PC-9 (cell line): ENCODE data around the gene EYA2.

ENCODE experiments used
- EZH2 ChIP-seq: fragments of 200-600 bp; sonication (generic); IDR thresholded peaks from 2 replicates; pipeline ENCODE4 v1.8.0; 2017; ENCODE audit warnings: antibody characterized with exemption, low read depth
- TF ChIP-seq, protein P1 (sequence below): fragments of 200-600 bp; sonication (generic); conservative IDR thresholded peaks from 2 replicates; pipeline ENCODE4 v1.6.1; 2017; ENCODE audit warnings: mixed run types, antibody characterized with exemption, mild to moderate bottlenecking, moderate library complexity

DNA sequence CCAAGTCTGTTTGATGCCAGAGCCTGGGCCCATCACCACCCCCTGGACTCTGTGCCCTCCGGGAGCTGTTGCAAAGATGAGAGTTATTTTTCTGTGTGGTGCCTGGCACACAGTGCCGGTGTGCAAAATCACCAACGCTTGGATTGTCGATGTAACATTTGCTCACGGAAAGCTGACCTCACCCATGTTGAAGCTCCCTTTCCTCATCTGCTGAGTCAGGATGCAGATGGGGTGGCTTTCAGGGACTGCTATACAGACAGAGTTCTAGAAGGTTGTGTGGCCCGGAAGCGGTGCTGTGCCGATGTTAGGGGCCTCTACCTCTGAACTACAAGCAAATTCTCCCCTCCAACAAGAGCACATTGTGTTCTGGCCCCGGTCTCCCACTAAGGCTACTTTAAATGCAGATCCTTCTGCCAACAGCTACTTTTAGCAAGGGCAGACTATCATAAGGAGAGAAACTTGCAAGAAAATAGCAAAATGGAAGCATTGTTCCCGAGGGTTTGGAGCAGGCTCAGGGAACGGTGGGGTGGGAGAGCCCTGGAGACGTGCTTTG lies 34.0 kb downstream of the EYA2 start:
- TF ChIP-seq, protein P1, sequence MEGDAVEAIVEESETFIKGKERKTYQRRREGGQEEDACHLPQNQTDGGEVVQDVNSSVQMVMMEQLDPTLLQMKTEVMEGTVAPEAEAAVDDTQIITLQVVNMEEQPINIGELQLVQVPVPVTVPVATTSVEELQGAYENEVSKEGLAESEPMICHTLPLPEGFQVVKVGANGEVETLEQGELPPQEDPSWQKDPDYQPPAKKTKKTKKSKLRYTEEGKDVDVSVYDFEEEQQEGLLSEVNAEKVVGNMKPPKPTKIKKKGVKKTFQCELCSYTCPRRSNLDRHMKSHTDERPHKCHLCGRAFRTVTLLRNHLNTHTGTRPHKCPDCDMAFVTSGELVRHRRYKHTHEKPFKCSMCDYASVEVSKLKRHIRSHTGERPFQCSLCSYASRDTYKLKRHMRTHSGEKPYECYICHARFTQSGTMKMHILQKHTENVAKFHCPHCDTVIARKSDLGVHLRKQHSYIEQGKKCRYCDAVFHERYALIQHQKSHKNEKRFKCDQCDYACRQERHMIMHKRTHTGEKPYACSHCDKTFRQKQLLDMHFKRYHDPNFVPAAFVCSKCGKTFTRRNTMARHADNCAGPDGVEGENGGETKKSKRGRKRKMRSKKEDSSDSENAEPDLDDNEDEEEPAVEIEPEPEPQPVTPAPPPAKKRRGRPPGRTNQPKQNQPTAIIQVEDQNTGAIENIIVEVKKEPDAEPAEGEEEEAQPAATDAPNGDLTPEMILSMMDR, result no peak
- TF ChIP-seq EZH2, result no peak
